GM19238 (cell line): ENCODE data around the gene RBM27.
A peak's percentile ranks its signal among the peaks of the same experiment; 100 is the strongest.
"Not testable (repeated sequence)": the region's sequence is repeated elsewhere in the genome, so short reads cannot be mapped to it uniquely, and the experiment has no call there.

Experiments
- DNase-seq: peaks from one replicate; pipeline ENCODE4 v3.0.0; 2011; ENCODE audit warnings: low spot score; ENCODE audit not compliant: insufficient read length

RBM27 gene, protein sequence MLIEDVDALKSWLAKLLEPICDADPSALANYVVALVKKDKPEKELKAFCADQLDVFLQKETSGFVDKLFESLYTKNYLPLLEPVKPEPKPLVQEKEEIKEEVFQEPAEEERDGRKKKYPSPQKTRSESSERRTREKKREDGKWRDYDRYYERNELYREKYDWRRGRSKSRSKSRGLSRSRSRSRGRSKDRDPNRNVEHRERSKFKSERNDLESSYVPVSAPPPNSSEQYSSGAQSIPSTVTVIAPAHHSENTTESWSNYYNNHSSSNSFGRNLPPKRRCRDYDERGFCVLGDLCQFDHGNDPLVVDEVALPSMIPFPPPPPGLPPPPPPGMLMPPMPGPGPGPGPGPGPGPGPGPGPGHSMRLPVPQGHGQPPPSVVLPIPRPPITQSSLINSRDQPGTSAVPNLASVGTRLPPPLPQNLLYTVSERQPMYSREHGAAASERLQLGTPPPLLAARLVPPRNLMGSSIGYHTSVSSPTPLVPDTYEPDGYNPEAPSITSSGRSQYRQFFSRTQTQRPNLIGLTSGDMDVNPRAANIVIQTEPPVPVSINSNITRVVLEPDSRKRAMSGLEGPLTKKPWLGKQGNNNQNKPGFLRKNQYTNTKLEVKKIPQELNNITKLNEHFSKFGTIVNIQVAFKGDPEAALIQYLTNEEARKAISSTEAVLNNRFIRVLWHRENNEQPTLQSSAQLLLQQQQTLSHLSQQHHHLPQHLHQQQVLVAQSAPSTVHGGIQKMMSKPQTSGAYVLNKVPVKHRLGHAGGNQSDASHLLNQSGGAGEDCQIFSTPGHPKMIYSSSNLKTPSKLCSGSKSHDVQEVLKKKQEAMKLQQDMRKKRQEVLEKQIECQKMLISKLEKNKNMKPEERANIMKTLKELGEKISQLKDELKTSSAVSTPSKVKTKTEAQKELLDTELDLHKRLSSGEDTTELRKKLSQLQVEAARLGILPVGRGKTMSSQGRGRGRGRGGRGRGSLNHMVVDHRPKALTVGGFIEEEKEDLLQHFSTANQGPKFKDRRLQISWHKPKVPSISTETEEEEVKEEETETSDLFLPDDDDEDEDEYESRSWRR

GRCh38 chr5:146203011-146203871 is at the start of gene RBM27:
TSS of gene RBM27 (plus strand) at chr5:146203605. CDS start at chr5:146203766, 161 bp downstream.
- DNase-seq, result peak; percentile 95

GRCh38 chr5:146158255-146158654 is 45.1 kb upstream of the RBM27 start:
- DNase-seq, result no peak

DNA sequence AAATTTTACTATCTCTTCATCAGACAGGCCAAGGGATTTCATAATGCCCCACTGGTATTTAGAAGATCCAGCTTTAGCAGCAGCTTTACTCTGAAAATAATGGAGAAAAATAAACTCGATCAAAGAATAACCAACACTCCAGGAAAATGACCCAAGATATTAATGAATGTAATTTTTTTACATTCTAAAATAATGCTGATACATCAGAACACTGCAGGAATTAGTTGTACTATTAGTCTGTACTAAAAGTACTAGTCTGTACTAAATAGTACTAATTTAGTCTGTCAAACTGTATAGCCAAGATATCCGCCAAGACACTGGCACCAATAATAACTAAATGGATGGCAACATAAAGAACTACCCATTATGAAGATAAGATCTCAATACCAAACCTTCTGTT is 39.0 kb upstream of the RBM27 start:
- DNase-seq, result no peak

DNA sequence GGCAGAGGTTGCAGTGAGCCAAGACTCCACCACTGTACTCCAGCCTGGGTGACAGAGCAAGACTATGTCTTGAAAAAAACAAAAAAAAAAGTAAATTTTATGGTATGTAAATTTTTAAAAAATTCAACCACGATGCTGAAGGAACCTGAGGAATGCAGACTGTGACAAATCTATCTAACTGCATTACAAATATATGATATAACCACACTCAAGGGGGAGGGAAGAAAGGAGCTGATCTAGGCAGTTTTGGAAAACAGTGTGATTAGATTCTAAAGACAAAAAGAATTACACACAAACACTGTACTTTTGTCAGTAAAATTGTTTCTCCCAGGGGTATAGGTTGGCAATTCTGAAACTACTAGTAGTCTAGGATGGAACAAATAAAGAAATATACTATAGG is 37.9 kb upstream of the RBM27 start:
- no peak for DNase-seq

- DNase-seq, result no peak
Observed at GRCh38 chr5:146165903-146166302, 37.5 kb upstream of the RBM27 start.

GRCh38 chr5:146169076-146169475 is 34.3 kb upstream of the RBM27 start:
- no peak for DNase-seq

GRCh38 chr5:146173049-146173448 is 30.4 kb upstream of the RBM27 start:
- not testable (repeated sequence) for DNase-seq

DNA sequence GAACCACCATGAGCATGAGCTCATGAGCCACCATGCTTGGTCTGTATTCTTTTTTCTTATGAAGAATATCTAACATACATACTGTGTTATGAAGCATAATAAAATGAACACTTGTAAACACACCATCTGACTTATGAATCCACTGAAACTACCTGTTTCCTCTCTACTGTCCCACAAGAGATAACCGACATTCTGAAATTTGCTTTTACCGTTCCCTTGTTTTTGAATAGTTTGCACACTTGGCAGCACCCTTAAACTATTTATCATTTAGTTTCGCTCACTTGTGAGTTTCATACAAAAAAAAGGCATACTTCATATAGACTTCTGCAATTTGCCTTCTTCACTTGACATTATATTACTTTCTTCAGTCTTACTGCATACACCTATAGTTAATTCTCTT is 29.8 kb upstream of the RBM27 start:
- DNase-seq, result peak; percentile 37

- no peak for DNase-seq
Observed at GRCh38 chr5:146176805-146177204, 26.6 kb upstream of the RBM27 start.

GRCh38 chr5:146179696-146180095 is 23.7 kb upstream of the RBM27 start:
- DNase-seq, result no peak

DNA sequence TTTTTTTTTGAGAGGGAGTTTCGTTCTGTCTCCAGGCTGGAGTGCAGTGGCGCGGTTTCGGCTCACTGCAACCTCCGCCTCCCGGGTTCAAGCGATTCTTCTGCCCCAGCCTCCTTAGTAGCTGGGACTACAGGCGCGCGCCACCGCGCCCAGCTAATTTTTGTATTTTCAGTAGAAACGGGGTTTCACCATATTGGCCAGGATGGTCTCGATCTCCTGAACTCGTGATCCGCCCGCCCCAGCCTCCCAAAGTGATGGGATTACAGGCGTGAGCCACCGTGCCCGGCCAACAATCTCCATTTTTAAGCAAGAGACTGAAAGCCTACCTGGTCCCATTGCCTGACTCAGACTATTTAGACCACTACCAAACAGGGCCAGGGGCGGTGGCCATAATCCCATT is 20.0 kb upstream of the RBM27 start:
- not testable (repeated sequence) for DNase-seq

DNA sequence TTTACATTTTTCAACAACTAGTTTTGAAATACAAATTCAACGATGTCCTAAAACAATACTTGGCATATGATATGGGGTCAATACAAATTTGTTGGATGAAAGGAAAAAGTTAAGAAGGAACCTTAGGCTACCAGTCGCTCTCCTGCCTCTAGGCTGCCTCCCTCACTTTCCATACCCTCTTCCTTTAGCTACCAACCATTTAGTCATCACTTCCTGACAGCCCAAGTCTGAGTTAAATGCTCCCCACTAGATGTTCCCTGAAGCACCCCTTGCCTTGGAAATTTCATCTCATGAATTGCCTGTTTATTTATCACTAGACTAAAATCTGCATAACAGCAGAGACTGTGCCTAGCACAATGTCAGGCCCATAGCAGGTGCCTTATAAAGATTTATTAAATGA is 18.2 kb upstream of the RBM27 start:
- no peak for DNase-seq

GRCh38 chr5:146188358-146188757 is 15.0 kb upstream of the RBM27 start:
- DNase-seq, result no peak

GRCh38 chr5:146192571-146193043 is 10.8 kb upstream of the RBM27 start:
- no peak for DNase-seq

DNA sequence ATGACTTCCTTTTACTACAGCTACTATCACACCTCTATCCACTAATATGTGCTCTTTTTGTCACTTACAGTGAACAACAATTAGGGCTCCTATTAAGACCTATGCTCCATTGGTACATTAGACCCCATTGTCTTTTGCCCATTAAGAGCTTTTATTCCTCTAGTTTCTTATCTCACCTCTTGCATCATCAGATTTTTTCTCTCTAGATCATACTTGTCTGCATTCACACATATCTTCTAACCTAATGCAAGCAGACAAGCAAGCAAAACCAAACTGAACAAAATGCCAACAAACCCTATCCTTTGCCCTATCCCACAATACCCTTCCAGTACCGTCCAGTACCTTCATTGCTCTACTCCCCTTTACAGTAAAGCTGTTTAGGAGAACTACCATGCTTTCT is 10.1 kb upstream of the RBM27 start:
- no peak for DNase-seq

GRCh38 chr5:146194997-146195396 is 8.4 kb upstream of the RBM27 start:
- DNase-seq, result not testable (repeated sequence)

- DNase-seq, result no peak
Observed at GRCh38 chr5:146196459-146197048, 6.9 kb upstream of the RBM27 start.

DNA sequence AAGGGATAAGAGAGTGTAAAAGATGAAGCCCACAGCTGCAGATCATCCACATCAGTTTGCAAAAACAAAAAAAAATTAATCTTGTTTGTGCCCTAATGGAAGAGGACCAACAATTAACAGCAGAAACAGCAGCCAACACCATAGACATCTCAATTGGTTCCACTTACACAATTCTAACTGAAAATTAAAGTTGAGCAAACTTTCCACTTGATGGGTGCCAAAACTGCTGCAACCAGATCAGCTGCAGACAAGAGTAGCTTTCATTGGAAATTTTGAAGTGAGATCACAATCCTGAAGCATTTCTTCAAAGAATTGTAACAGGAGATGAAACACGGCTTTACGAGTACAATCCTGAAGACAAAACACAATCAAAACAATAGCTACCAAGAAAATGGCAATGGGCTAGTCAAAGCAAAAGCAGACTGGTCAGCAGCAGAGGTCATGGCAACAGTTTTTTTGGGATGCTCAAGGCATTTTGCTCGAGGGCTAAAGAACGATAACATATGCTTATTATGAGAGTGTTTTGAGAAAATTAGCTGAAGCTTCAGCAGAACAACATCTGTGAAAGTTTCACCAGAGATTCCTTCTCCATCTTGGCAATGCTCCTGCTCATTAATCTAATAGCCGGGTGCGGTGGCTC is 4.1 kb upstream of the RBM27 start:
- DNase-seq, result no peak

GRCh38 chr5:146201795-146202194 is 1.6 kb upstream of the RBM27 start:
- not testable (repeated sequence) for DNase-seq

- no peak for DNase-seq
Observed at GRCh38 chr5:146203872-146204192, 427 bp downstream of the RBM27 start.
